Calu3 (cell line): ENCODE results near the gene TOR1B. TPM values are rescaled to one million over a fixed set of nuclear protein-coding genes. Genes with fewer than 3 reads are reported as not detected.
A peak's percentile ranks its signal among the peaks of the same experiment; 100 is the strongest.
"Not testable (repeated sequence)": the region's sequence is repeated elsewhere in the genome, so short reads cannot be mapped to it uniquely, and the experiment has no call there.

ENCODE experiments used
- BruUV-seq: library from RNA; stranded (reverse); fragments of 400-500 nt; replicated peaks from 2 replicates; lab custom pipeline; 2021; lab: Mats Ljungman, UMichigan
- CTCF ChIA-PET: fragments of 300-600 bp; sonication (Branson Sonifier 250); formaldehyde crosslinking; loops from one replicate; lab custom pipeline; 2022; ENCODE audit warnings: antibody characterized with exemption; lab: Charles Lee
- DNase-seq: peaks from one replicate; pipeline ENCODE4 v3.0.0; 2022
- H3K27ac Mint-ChIP-seq: one replicate; pipeline ENCODE4 v1.8.0; 2022; ENCODE audit warnings: mixed read lengths; ENCODE audit not compliant: unreplicated experiment
- H3K27me3 Mint-ChIP-seq: one replicate; pipeline ENCODE4 v1.8.0; 2022; ENCODE audit warnings: mixed read lengths; ENCODE audit not compliant: unreplicated experiment
- H3K36me3 Mint-ChIP-seq: one replicate; pipeline ENCODE4 v1.8.0; 2022; ENCODE audit warnings: mild to moderate bottlenecking, moderate library complexity, mixed read lengths; ENCODE audit not compliant: insufficient read depth, unreplicated experiment
- H3K4me1 Mint-ChIP-seq: one replicate; pipeline ENCODE4 v1.8.0; 2022; ENCODE audit warnings: mild to moderate bottlenecking, low read depth, mixed read lengths; ENCODE audit not compliant: unreplicated experiment
- H3K4me3 Mint-ChIP-seq: one replicate; pipeline ENCODE4 v1.8.0; 2022; ENCODE audit warnings: mild to moderate bottlenecking, low read depth, moderate library complexity, mixed read lengths; ENCODE audit not compliant: unreplicated experiment
- H3K9me3 Mint-ChIP-seq: one replicate; pipeline ENCODE4 v1.8.0; 2022; ENCODE audit warnings: low read depth, mixed read lengths; ENCODE audit not compliant: unreplicated experiment
- CTCF ChIP-seq: fragments of 200-600 bp; IDR thresholded peaks from one replicate; pipeline ENCODE4 v1.8.0; 2022; ENCODE audit warnings: antibody characterized with exemption; ENCODE audit not compliant: unreplicated experiment
- intact Hi-C: fragments of 100-400 bp; cut with micrococcal nuclease; formaldehyde crosslinking; loops from one replicate; pipeline ENCODE4 v1.10.0; 2022; ENCODE audit not compliant: unreplicated experiment
- total RNA-seq: library from RNA; stranded (reverse); gene quantifications from 2 replicates; pipeline ENCODE4 v1.2.3, GENCODE V29; 2022

Gene TOR1B
- total RNA-seq, 1 experiment from 2014 or later: 20.9 TPM

GRCh38 chr9:129774791-129775447 is 28.1 kb upstream of the TOR1B start:
- Mint-ChIP-seq H3K4me3 (no peak overlapping the region), H3K27ac (no peak overlapping the region), H3K4me1 (peaks cover 26% of the 10 kb centered on the region), H3K27me3 (no peaks in the 10 kb centered on the region), H3K36me3 (peaks cover 16% of the 10 kb centered on the region), H3K9me3 (no peaks in the 10 kb centered on the region)
- no peak for TF ChIP-seq CTCF
- no TSS peak for BruUV-seq
- intact Hi-C loops: loop anchor here (10.0 kb wide), 1 partner anchor 640 kb away; no protein-coding TSS in a partner anchor
- CTCF ChIA-PET: interaction anchor here (1.0 kb wide), 1 partner anchor 19 kb away, joined by 3 read pairs; no protein-coding TSS in a partner anchor
- DNase-seq: no peak

GRCh38 chr9:129775448-129775798 is 27.6 kb upstream of the TOR1B start:
- intact Hi-C loops: loop anchor here (10.0 kb wide), 1 partner anchor 641 kb away; no protein-coding TSS in a partner anchor
- H3K4me1 Mint-ChIP-seq: peaks cover 26% of the 10 kb centered on the region
- no TSS peak for BruUV-seq

GRCh38 chr9:129776096-129776495 is 26.9 kb upstream of the TOR1B start:
- not testable (repeated sequence) for DNase-seq, H3K4me3 Mint-ChIP-seq, H3K27me3 Mint-ChIP-seq, H3K27ac Mint-ChIP-seq, BruUV-seq, H3K9me3 Mint-ChIP-seq
- CTCF ChIA-PET: interaction anchor here (1.7 kb wide), 1 partner anchor 39 kb away, joined by 11 read pairs; no protein-coding TSS in a partner anchor
- peaks cover 16% of the 10 kb centered on the region for H3K36me3 Mint-ChIP-seq
- intact Hi-C loops: loop anchor here (10.0 kb wide), 1 partner anchor 641 kb away; no protein-coding TSS in a partner anchor
- H3K4me1 Mint-ChIP-seq: peaks cover 26% of the 10 kb centered on the region

More at GRCh38 chr9:129775448-129775798, 27.6 kb upstream of the TOR1B start:
- Mint-ChIP-seq H3K27ac (no peak overlapping the region), H3K27me3 (no peaks in the 10 kb centered on the region), H3K4me3 (no peak overlapping the region), H3K9me3 (no peaks in the 10 kb centered on the region), H3K36me3 (peaks cover 16% of the 10 kb centered on the region)
- TF ChIP-seq CTCF: no peak
- no peak for DNase-seq
- CTCF ChIA-PET: interaction anchor here (1.0 kb wide), 1 partner anchor 19 kb away, joined by 3 read pairs; no protein-coding TSS in a partner anchor

- intact Hi-C loops: loop anchor here (10.0 kb wide), 1 partner anchor 642 kb away; no protein-coding TSS in a partner anchor
- Mint-ChIP-seq H3K4me1 (peaks cover 26% of the 10 kb centered on the region), H3K36me3 (peaks cover 16% of the 10 kb centered on the region), H3K27ac (no peak overlapping the region), H3K9me3 (no peaks in the 10 kb centered on the region), H3K27me3 (no peaks in the 10 kb centered on the region), H3K4me3 (peak overlapping the region; percentile 22)
- CTCF ChIA-PET: interaction anchor here (0.8 to 1.7 kb wide), 6 partner anchors 11 to 51 kb away, joined by 3 to 11 read pairs (median 4); partner anchors contain the start of gene PTGES
- TF ChIP-seq CTCF: no peak
- BruUV-seq: no TSS peak
- DNase-seq: no peak
Observed at GRCh38 chr9:129776566-129776937, 26.4 kb upstream of the TOR1B start.
